Ascending aorta (tissue), 2 donors: Measurements from ENCODE around the gene DENND5A. TPM values are rescaled to one million over a fixed set of nuclear protein-coding genes. Genes with fewer than 3 reads are reported as not detected.

Experiments
- DNase-seq, 2 donors: peaks; one replicate each; pipeline ENCODE4 v3.0.0-alpha.2; 2019; ENCODE audit warnings: low spot score in 2 of 2
- H3K27ac ChIP-seq, 2 donors: fragments of 200-600 bp; sonication (generic); one replicate each; pipeline ENCODE4 v1.5.1; 2016 to 2017; ENCODE audit warnings: mild to moderate bottlenecking in 1 of 2
- H3K27me3 ChIP-seq: fragments of 200-600 bp; sonication (generic); one replicate; pipeline ENCODE4 v1.5.1; 2017
- H3K36me3 ChIP-seq, 2 donors: fragments of 200-600 bp; sonication (generic); one replicate each; pipeline ENCODE4 v1.5.1; 2016
- H3K4me1 ChIP-seq, 2 donors: fragments of 200-600 bp; sonication (generic); one replicate each; pipeline ENCODE4 v1.5.1; 2016 to 2017; ENCODE audit warnings: mild to moderate bottlenecking in 1 of 2
- H3K4me3 ChIP-seq, 2 donors: fragments of 200-600 bp; sonication (generic); one replicate each; pipeline ENCODE4 v1.5.1; 2016 to 2017; ENCODE audit warnings: mild to moderate bottlenecking in 1 of 2
- H3K9me3 ChIP-seq, 2 donors: fragments of 200-600 bp; sonication (generic); one replicate each; pipeline ENCODE4 v1.5.1; 2016
- CTCF ChIP-seq, 3 experiments: fragments of 200-600 bp in 2 of 3; fragments of 450-650 bp in 1 of 3; sonication (generic) in 2 of 3; IDR thresholded peaks; one replicate each; pipeline ENCODE4 v1.5.1; 2016 to 2019; ENCODE audit warnings: antibody characterized with exemption in 3 of 3, mild to moderate bottlenecking in 1 of 3, moderate library complexity in 1 of 3
- intact Hi-C: fragments of 100-400 bp; cut with DNase I; formaldehyde crosslinking; loops from one replicate; pipeline ENCODE4 v1.15.1; 2023
- total RNA-seq: library from RNA; depleted of rRNA; stranded (reverse); fragments of >200 nt; gene quantifications from one replicate; pipeline ENCODE4 v1.1.0, GENCODE V29; 2016

DENND5A gene
- total RNA-seq, 1 donor from 2014 or later: 111 TPM

DNA sequence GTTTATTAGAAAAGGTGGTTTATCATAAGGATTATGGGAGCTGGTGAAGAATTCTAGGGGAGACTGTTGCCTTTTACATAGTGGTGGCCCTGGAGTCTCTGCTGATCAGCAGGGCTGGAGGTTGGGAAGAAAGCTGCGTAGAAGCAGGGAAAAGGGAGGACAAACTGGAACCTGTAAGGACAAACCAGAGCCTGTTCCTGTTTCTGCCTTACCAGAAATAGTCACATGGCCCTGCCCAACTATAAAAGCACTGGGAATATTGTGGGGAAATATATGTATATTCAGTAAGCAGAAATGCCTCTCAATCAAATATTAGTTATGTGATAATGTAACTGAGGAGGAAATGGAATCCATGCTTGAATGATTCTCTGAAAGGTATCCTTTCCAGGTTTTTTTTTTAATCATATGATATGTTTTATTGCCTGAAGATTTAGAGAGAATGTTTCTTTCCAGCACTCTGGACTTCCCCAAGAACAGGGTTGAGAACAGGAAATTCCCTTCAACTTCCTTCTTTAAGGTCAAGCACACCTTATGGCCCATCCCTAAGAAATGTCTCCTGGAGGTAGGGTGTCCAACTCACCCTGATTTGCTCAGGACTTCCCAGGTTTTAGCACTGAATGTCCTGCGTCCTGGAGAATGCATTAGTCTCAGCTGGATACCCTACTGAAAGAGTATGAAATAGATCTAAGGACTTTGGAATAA is 139.8 kb downstream of the DENND5A start:
- intact Hi-C loops: no loop called here
- no peak for TF ChIP-seq CTCF (IDR thresholded peaks at IDR 0.05)
- no peak for DNase-seq
- Histone ChIP-seq H3K36me3 (no peaks in the 10 kb centered on the region), H3K9me3 (no peaks in the 10 kb centered on the region), H3K27me3 (no peaks in the 10 kb centered on the region), H3K27ac (no peak overlapping the region), H3K4me3 (no peak overlapping the region), H3K4me1 (no peaks in the 10 kb centered on the region)

- Histone ChIP-seq H3K36me3 (no peaks in the 10 kb centered on the region), H3K4me1 (no peaks in the 10 kb centered on the region), H3K4me3 (no peak overlapping the region), H3K27me3 (no peaks in the 10 kb centered on the region), H3K9me3 (no peaks in the 10 kb centered on the region), H3K27ac (no peak overlapping the region)
- intact Hi-C loops: no loop called here
- no peak for TF ChIP-seq CTCF (IDR thresholded peaks at IDR 0.05)
- no peak for DNase-seq
These were observed 141.4 kb downstream of the DENND5A start for GRCh38 chr11:9123595-9124304.

DNA sequence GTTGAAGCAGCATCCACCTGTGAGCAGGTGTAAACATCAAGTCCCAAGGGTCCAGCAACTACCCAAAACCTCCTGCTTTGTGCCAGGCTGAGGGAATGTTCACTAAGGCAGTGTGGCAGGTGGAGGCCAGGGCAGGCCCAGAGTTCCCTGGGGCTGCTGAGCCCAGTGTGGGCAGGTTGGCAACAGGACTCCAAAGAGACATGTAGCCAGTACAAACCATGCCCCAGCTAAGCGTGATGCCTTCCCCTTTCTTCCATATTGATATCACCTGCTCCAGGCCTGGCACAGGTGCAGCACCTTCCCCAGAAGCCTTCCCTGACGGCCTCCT is 143.7 kb downstream of the DENND5A start:
- Histone ChIP-seq H3K9me3 (no peaks in the 10 kb centered on the region), H3K27me3 (no peaks in the 10 kb centered on the region), H3K4me3 (no peak overlapping the region), H3K27ac (no peak overlapping the region), H3K4me1 (no peaks in the 10 kb centered on the region), H3K36me3 (no peaks in the 10 kb centered on the region)
- intact Hi-C loops: no loop called here
- TF ChIP-seq CTCF (IDR thresholded peaks at IDR 0.05): no peak
- DNase-seq: no peak

DNA sequence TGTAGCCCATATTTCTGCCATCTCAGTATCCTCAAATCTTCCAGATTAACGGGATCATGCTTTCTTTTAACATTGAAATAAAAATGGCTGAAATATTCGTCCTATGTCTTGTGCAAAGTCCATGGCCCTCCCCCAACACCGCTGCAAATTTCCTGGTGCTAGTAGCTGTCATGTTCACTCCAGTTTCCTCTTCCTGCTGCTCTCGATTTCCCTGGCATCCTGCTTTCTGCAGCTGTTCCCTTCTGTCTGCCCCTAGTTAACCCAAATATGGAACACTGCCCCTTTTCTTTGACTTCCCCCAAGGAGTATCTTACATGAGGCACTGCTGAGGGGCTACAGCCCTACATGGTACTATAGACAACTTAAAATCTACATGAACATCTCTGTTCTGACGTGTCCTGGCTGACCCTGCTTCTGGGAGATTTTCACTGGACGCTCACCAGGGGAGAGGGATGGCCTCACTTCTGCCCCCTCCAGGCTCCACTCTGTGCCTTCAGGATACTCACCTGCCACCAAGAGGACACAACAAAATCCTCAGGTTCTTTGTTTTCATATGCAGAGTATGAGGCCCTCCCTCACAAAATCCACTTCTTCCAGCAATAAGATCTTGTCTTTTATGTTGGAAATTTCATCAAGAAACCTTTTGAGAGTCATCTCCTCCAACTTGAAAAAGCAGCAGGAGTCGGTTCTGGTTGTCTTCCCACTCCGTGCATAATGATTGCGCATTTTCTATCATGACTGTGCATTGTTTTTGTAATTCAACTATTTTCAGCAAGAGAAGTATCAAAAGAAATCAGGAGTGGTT is 144.3 kb downstream of the DENND5A start:
- TF ChIP-seq CTCF (IDR thresholded peaks at IDR 0.05): no peak

DNA sequence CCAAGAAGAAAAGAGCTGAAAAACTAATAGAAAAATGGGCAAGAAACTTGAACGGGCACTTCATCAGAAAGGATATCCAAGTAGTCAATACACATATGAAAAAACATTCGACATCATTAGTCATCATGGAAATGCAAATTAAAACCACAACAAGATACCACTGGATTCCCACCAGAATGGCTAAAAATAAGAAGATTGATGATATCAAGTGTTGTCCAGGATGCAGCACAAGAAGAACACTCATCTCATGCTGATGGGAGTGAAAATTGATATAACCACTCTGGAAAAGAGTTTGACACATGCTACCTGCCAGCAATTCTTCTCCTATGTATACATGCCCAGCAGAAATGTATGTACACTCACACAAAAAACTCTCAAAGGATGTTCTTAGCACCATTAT is 146.9 kb downstream of the DENND5A start:
- Histone ChIP-seq H3K4me1 (no peaks in the 10 kb centered on the region), H3K9me3 (no peaks in the 10 kb centered on the region), H3K4me3 (no peak overlapping the region), H3K27me3 (no peaks in the 10 kb centered on the region), H3K36me3 (no peaks in the 10 kb centered on the region), H3K27ac (no peak overlapping the region)
- intact Hi-C loops: no loop called here
- no peak for TF ChIP-seq CTCF (IDR thresholded peaks at IDR 0.05)
- DNase-seq: no peak

More for the DNA sequence above, 144.3 kb downstream of the DENND5A start:
- Histone ChIP-seq H3K4me1 (no peaks in the 10 kb centered on the region), H3K27ac (no peak overlapping the region), H3K36me3 (no peaks in the 10 kb centered on the region), H3K4me3 (no peak overlapping the region), H3K9me3 (no peaks in the 10 kb centered on the region), H3K27me3 (no peaks in the 10 kb centered on the region)
- intact Hi-C loops: no loop called here
- DNase-seq: no peak
